Gastrocnemius medialis (tissue), 4 donors: Measurements from ENCODE around the gene ATF6. TPM values are rescaled to one million over a fixed set of nuclear protein-coding genes. Genes with fewer than 3 reads are reported as not detected.

Source experiments
- ATAC-seq, 2 donors: fragments of 150-250 bp; one replicate each; pipeline ENCODE4 v1.9.1; 2016
- DNase-seq, 2 donors: peaks; one replicate each; pipeline ENCODE4 v3.0.0-alpha.2; 2019
- H3K27ac ChIP-seq, 4 donors: fragments of 200-600 bp; sonication (generic); 1 replicate in 1 of 4; 2 replicates in 3 of 4; pipeline ENCODE4 v1.5.1; 2016 to 2018; ENCODE audit warnings: mild to moderate bottlenecking in 2 of 4, moderate library complexity in 1 of 4
- H3K27me3 ChIP-seq, 3 donors: fragments of 200-600 bp; sonication (generic) in 2 of 3; 1 replicate in 1 of 3; 2 replicates in 2 of 3; pipeline versions ENCODE4 v1.5.1 to v1.6.0; 2016 to 2019; ENCODE audit warnings: mild to moderate bottlenecking in 1 of 3, moderate library complexity in 1 of 3
- H3K36me3 ChIP-seq, 2 donors: fragments of 200-600 bp; sonication (generic) in 1 of 2; one replicate each; pipeline ENCODE4 v1.5.1; 2017 to 2018
- H3K4me1 ChIP-seq, 2 donors: fragments of 200-600 bp; sonication (generic) in 1 of 2; one replicate each; pipeline ENCODE4 v1.5.1; 2016 to 2017; ENCODE audit warnings: mild to moderate bottlenecking in 2 of 2
- H3K4me3 ChIP-seq, 4 donors: fragments of 200-600 bp; sonication (generic) in 3 of 4; 1 replicate in 1 of 4; 2 replicates in 3 of 4; pipeline ENCODE4 v1.5.1; 2016 to 2019; ENCODE audit warnings: mild to moderate bottlenecking in 2 of 4
- H3K9me3 ChIP-seq, 3 donors: fragments of 200-600 bp; sonication (generic) in 2 of 3; 1 replicate in 1 of 3; 2 replicates in 2 of 3; pipeline ENCODE4 v1.5.1; 2016 to 2019
- CTCF ChIP-seq, 5 experiments: fragments of 450-650 bp in 3 of 5; fragments of 200-600 bp in 2 of 5; sonication (generic) in 2 of 5; IDR thresholded peaks in 4 of 5; conservative IDR thresholded peaks in 1 of 5; 1 replicate in 4 of 5; 2 replicates in 1 of 5; pipeline ENCODE4 v1.5.1; 2016 to 2019; ENCODE audit warnings: antibody characterized with exemption in 5 of 5, mild to moderate bottlenecking in 3 of 5, moderate library complexity in 3 of 5
- POLR2A ChIP-seq, 2 donors: fragments of 450-650 bp; IDR thresholded peaks; one replicate each; pipeline ENCODE4 v1.6.1; 2017; ENCODE audit warnings: antibody characterized with exemption in 2 of 2, mild to moderate bottlenecking in 2 of 2, moderate library complexity in 2 of 2
- in situ Hi-C, 4 donors: fragments of 200-750 bp; cut with MboI; loops; one replicate each; pipeline versions ENCODE4 v1.15.0 to v1.8.0; 2017; ENCODE audit warnings: low sequenced_read_pairs in 4 of 4
- intact Hi-C: fragments of 100-400 bp; cut with DNase I; formaldehyde crosslinking; loops from one replicate; pipeline ENCODE4 v1.15.1; 2023; ENCODE audit warnings: low total_unique reads
- total RNA-seq, 4 donors: library from RNA; depleted of rRNA; stranded (reverse); fragments of >200 nt; gene quantifications; one replicate each; pipeline versions ENCODE4 v1.1.0 to v1.2.3, GENCODE V29; 2016

Gene ATF6
- total RNA-seq, 4 donors from 2014 or later = 15.3 to 20.1 (median 18.3) TPM

- H3K27me3 ChIP-seq = peaks cover 10 to 32% (median 10%) of the 10 kb centered on the region in 3 donors
- ATAC-seq = no peak
- H3K27ac ChIP-seq = no peak overlapping the region
- no peak overlapping the region for H3K4me3 ChIP-seq
- intact Hi-C loops = no loop called here
- no peaks in the 10 kb centered on the region for H3K9me3 ChIP-seq
- DNase-seq = no peak
- TF ChIP-seq POLR2A (IDR thresholded peaks at IDR 0.05) (no peak), CTCF (IDR thresholded peaks at IDR 0.05 in 4 of 5, conservative IDR thresholded peaks at IDR 0.05 in 1 of 5) (no peak)
- in situ Hi-C loops = loop anchor here in 3 of 4 donors (25.0 kb wide), 2 partner anchors 116 to 516 kb away; partner anchors contain the start of genes APOA2 (in 2 of the 3), FCER1G (in 2 of the 3) and NDUFS2 (in 2 of the 3)
- H3K36me3 ChIP-seq = no peaks in the 10 kb centered on the region
- H3K4me1 ChIP-seq = peaks cover 1 to 14% of the 10 kb centered on the region in 2 donors
Measured at GRCh38 chr1:161728376-161729226, 37.5 kb upstream of the ATF6 start.

GRCh38 chr1:161730050-161730564, 36.0 kb upstream of the ATF6 start:
- ATAC-seq (no peak), DNase-seq (no peak)
- peaks cover 5 to 26% (median 9%) of the 10 kb centered on the region in 3 donors for H3K27me3 ChIP-seq
- in situ Hi-C loops = loop anchor here in 3 of 4 donors (10.0 to 25.0 kb wide), 3 partner anchors 118 to 518 kb away; partner anchors contain the start of genes APOA2 (in 2 of the 3), FCER1G (in 2 of the 3) and NDUFS2 (in 2 of the 3)
- H3K4me3 ChIP-seq = no peak overlapping the region
- no peak overlapping the region for H3K27ac ChIP-seq
- no peaks in the 10 kb centered on the region for H3K36me3 ChIP-seq
- no peak for TF ChIP-seq POLR2A (IDR thresholded peaks at IDR 0.05)
- no peak for TF ChIP-seq CTCF (IDR thresholded peaks at IDR 0.05 in 4 of 5, conservative IDR thresholded peaks at IDR 0.05 in 1 of 5)
- no peaks in the 10 kb centered on the region for H3K9me3 ChIP-seq
- peaks cover 3 to 14% of the 10 kb centered on the region in 2 donors for H3K4me1 ChIP-seq
- intact Hi-C loops = no loop called here

- Histone ChIP-seq H3K4me3 (no peak overlapping the region), H3K27ac (no peak overlapping the region), H3K4me1 (peaks cover 3 to 5% of the 10 kb centered on the region in 2 donors), H3K27me3 (peaks cover 0 to 18% (median 6%) of the 10 kb centered on the region in 3 donors), H3K9me3 (no peaks in the 10 kb centered on the region), H3K36me3 (no peaks in the 10 kb centered on the region)
- intact Hi-C loops (no loop called here), in situ Hi-C loops (loop anchor here in 3 of 4 donors (10.0 to 25.0 kb wide), 3 partner anchors 119 to 519 kb away; partner anchors contain the start of genes APOA2 (in 2 of the 3), FCER1G (in 2 of the 3) and NDUFS2 (in 2 of the 3))
- ATAC-seq = no peak
- no peak for TF ChIP-seq POLR2A (IDR thresholded peaks at IDR 0.05)
- no peak for TF ChIP-seq CTCF (IDR thresholded peaks at IDR 0.05 in 4 of 5, conservative IDR thresholded peaks at IDR 0.05 in 1 of 5)
- no peak for DNase-seq
Measured at GRCh38 chr1:161731241-161731640, 34.9 kb upstream of the ATF6 start.

GRCh38 chr1:161731981-161732718, 34.0 kb upstream of the ATF6 start:
- TF ChIP-seq POLR2A (IDR thresholded peaks at IDR 0.05) = no peak
- no peak for TF ChIP-seq CTCF (IDR thresholded peaks at IDR 0.05 in 4 of 5, conservative IDR thresholded peaks at IDR 0.05 in 1 of 5)
- ATAC-seq (no peak), DNase-seq (no peak)
- Histone ChIP-seq H3K27me3 (peaks cover 0 to 11% (median 5%) of the 10 kb centered on the region in 3 donors), H3K4me1 (peaks cover 0 to 3% of the 10 kb centered on the region in 2 donors), H3K27ac (no peak overlapping the region), H3K4me3 (no peak overlapping the region), H3K36me3 (no peaks in the 10 kb centered on the region), H3K9me3 (no peaks in the 10 kb centered on the region)
- intact Hi-C loops = no loop called here
- in situ Hi-C loops = loop anchor here in 3 of 4 donors (10.0 to 25.0 kb wide), 3 partner anchors 120 to 520 kb away; partner anchors contain the start of genes APOA2 (in 2 of the 3), FCER1G (in 2 of the 3) and NDUFS2 (in 2 of the 3)
